ENCODE results near the gene PARP3.

GRCh38 chr3:51982352-51982837 is 40.2 kb downstream of the PARP3 start:
- no peak for TF ChIP-seq GATA2 (IDR thresholded peaks at IDR 0.05; ENCODE audit: low read depth, low read length)
- no peak for TF ChIP-seq GATA3 (IDR thresholded peaks at IDR 0.05; ENCODE audit: low read depth, low read length)

Data from SH-SY5Y (cell line).